Measurements from ENCODE around the gene ISM1.

Gene ISM1

GRCh38 chr20:13284830-13285229 is 63.8 kb downstream of the ISM1 start:
- DNase-seq = no peak

GRCh38 chr20:13285408-13285807 is 64.3 kb downstream of the ISM1 start:
- no peak for DNase-seq

- DNase-seq = no peak
These were observed 65.0 kb downstream of the ISM1 start for GRCh38 chr20:13286052-13286451.

- DNase-seq = peak; percentile 5
These were observed 65.5 kb downstream of the ISM1 start for GRCh38 chr20:13286607-13287006.

- DNase-seq = no peak
These were observed 67.3 kb downstream of the ISM1 start for GRCh38 chr20:13288357-13288756.

- DNase-seq = no peak
These were observed 68.0 kb downstream of the ISM1 start for GRCh38 chr20:13289031-13289430.

GRCh38 chr20:13290724-13291123 is 69.7 kb downstream of the ISM1 start:
- no peak for DNase-seq

- DNase-seq = no peak
These were observed 70.1 kb downstream of the ISM1 start for GRCh38 chr20:13291157-13291556.

- DNase-seq = no peak
These were observed 71.3 kb downstream of the ISM1 start for GRCh38 chr20:13292201-13292885.

GRCh38 chr20:13294522-13294921 is 73.4 kb downstream of the ISM1 start:
- DNase-seq = no peak

- DNase-seq = no peak
These were observed 74.6 kb downstream of the ISM1 start for GRCh38 chr20:13295637-13296036.

GRCh38 chr20:13296070-13296469 is 75.0 kb downstream of the ISM1 start:
- DNase-seq = no peak

- DNase-seq = no peak
These were observed 76.2 kb downstream of the ISM1 start for GRCh38 chr20:13297147-13297899.

GRCh38 chr20:13298692-13299373 is 77.8 kb downstream of the ISM1 start:
- DNase-seq = no peak

- no peak for DNase-seq
These were observed 78.3 kb downstream of the ISM1 start for GRCh38 chr20:13299401-13299800.

- DNase-seq = no peak
These were observed 80.5 kb downstream of the ISM1 start for GRCh38 chr20:13301596-13301995.

- peak; percentile 32 for DNase-seq
These were observed 81.8 kb downstream of the ISM1 start for GRCh38 chr20:13302647-13303450.

GRCh38 chr20:13305284-13305683 is 84.2 kb downstream of the ISM1 start:
- no peak for DNase-seq

- DNase-seq = no peak
These were observed 86.6 kb downstream of the ISM1 start for GRCh38 chr20:13307562-13308163.

GRCh38 chr20:13312300-13312699 is 91.2 kb downstream of the ISM1 start:
- no peak for DNase-seq

GRCh38 chr20:13313201-13313600 is 92.1 kb downstream of the ISM1 start:
- no peak for DNase-seq

GRCh38 chr20:13317439-13317838 is 96.4 kb downstream of the ISM1 start:
- DNase-seq = no peak

Data from NCI-H2029 treated with DMSO at 0.1 percent for 48 hours (cell line).